Right lobe of liver (tissue), 6 donors: ENCODE results near the gene PRDM13. TPM values are rescaled to one million over a fixed set of nuclear protein-coding genes. Genes with fewer than 3 reads are reported as not detected.
A peak's percentile ranks its signal among the peaks of the same experiment; 100 is the strongest.

ENCODE experiments used
- ATAC-seq, 4 donors: fragments of 200-7000 bp; cut with Tn5 transposase; one replicate each; pipeline ENCODE4 v1.9.1; 2020; ENCODE audit warnings: mild to moderate bottlenecking in 4 of 4, moderate library complexity in 4 of 4
- DNase-seq, 3 donors: peaks; one replicate each; pipeline ENCODE4 v3.0.0-alpha.2; 2020
- H3K27ac ChIP-seq, 3 donors: fragments of 200-600 bp; one replicate each; pipeline ENCODE4 v1.8.0; 2022
- H3K27me3 ChIP-seq, 2 donors: fragments of 200-600 bp; one replicate each; pipeline ENCODE4 v1.8.0; 2022
- H3K36me3 ChIP-seq, 4 donors: fragments of 200-600 bp; sonication (generic) in 1 of 4; one replicate each; pipeline versions ENCODE4 v1.5.1 to v1.8.0; 2017 to 2022; ENCODE audit warnings: control low read depth in 1 of 4
- H3K4me1 ChIP-seq, 4 donors: fragments of 200-600 bp; sonication (generic) in 1 of 4; one replicate each; pipeline versions ENCODE4 v1.5.1 to v1.8.0; 2017 to 2022; ENCODE audit warnings: control low read depth in 1 of 4
- H3K4me3 ChIP-seq, 3 donors: fragments of 200-600 bp; one replicate each; pipeline ENCODE4 v1.8.0; 2022
- H3K9me3 ChIP-seq, 4 donors: fragments of 200-600 bp; sonication (generic) in 1 of 4; one replicate each; pipeline versions ENCODE4 v1.5.1 to v1.8.0; 2017 to 2022; ENCODE audit warnings: control low read depth in 1 of 4
- POLR2A ChIP-seq: fragments of 450-650 bp; IDR thresholded peaks from one replicate; pipeline ENCODE4 v1.6.1; 2017; ENCODE audit warnings: antibody characterized with exemption, mild to moderate bottlenecking
- WGBS: methylation state at CpG from one replicate; pipeline ENCODE4 v1.1.6; 2018; ENCODE audit warnings: low coverage, low lambda C conversion rate; ENCODE audit not compliant: insufficient coverage; ENCODE audit errors: missing lambda C conversion rate; 5-methylcytosine and 5-hydroxymethylcytosine counted together
- intact Hi-C, 2 donors: fragments of 100-400 bp; cut with DNase I; formaldehyde crosslinking; loops; one replicate each; pipeline versions ENCODE4 v1.11.2 to v1.14.1; 2022
- total RNA-seq, 6 experiments: library from RNA; depleted of rRNA in 2 of 6; stranded (reverse); fragments of >200 nt in 2 of 6; fragmentation: NEBNext Ultra II Directional in 3 of 6; extraction: Animal tissue kit (Norgen Biotek cat#: 25700) in 3 of 6; gene quantifications; one replicate each; pipeline versions ENCODE4 v1.1.0 to v1.2.4, GENCODE V29; 2016 to 2023
- TF ChIP-seq, protein P1 (sequence below), 4 donors: fragments of 200-600 bp in 3 of 4; fragments of 450-650 bp in 1 of 4; IDR thresholded peaks; one replicate each; pipeline versions ENCODE4 v1.5.1 to v1.8.0; 2016 to 2022; ENCODE audit warnings: antibody characterized with exemption in 4 of 4, mild to moderate bottlenecking in 2 of 4
- donor health status: DM: no; HTN: yes; CAD: no.
- donor health status: DM: no; HTN: no; CAD: no.
- donor health status: DM: no; HTN: no; CAD: no.
- donor health status: DM: no; HTN: yes; CAD: no.
- donor health status: DM: no; HTN: yes; CAD: no.

PRDM13 gene
- total RNA-seq, 6 experiments from 2014 or later: not detected

- no CpG with 5 or more reads among the region's 37 CpGs for WGBS
- Histone ChIP-seq H3K36me3 (no peaks in the 10 kb centered on the region), H3K27ac (no peak overlapping the region), H3K9me3 (no peaks in the 10 kb centered on the region), H3K4me3 (peak overlapping the region; percentile 22 to 37 (median 35)), H3K27me3 (peaks cover 25 to 39% of the 10 kb centered on the region in 2 donors), H3K4me1 (peaks cover 0 to 20% (median 2%) of the 10 kb centered on the region in 4 donors)
- DNase-seq (peak in 1 of 3 donors; percentile 62), ATAC-seq (peak; percentile 74 to 86 (median 80))
- TF ChIP-seq, protein P1, sequence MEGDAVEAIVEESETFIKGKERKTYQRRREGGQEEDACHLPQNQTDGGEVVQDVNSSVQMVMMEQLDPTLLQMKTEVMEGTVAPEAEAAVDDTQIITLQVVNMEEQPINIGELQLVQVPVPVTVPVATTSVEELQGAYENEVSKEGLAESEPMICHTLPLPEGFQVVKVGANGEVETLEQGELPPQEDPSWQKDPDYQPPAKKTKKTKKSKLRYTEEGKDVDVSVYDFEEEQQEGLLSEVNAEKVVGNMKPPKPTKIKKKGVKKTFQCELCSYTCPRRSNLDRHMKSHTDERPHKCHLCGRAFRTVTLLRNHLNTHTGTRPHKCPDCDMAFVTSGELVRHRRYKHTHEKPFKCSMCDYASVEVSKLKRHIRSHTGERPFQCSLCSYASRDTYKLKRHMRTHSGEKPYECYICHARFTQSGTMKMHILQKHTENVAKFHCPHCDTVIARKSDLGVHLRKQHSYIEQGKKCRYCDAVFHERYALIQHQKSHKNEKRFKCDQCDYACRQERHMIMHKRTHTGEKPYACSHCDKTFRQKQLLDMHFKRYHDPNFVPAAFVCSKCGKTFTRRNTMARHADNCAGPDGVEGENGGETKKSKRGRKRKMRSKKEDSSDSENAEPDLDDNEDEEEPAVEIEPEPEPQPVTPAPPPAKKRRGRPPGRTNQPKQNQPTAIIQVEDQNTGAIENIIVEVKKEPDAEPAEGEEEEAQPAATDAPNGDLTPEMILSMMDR (IDR thresholded peaks at IDR 0.05): peak; percentile 9 to 45 (median 30)
- no peak for TF ChIP-seq POLR2A
- intact Hi-C loops: no loop called here
Observed at GRCh38 chr6:99613409-99613704, 6.7 kb downstream of the PRDM13 start.

- Histone ChIP-seq H3K27me3 (peaks cover 25 to 38% of the 10 kb centered on the region in 2 donors), H3K36me3 (no peaks in the 10 kb centered on the region), H3K4me1 (peaks cover 0 to 20% (median 2%) of the 10 kb centered on the region in 4 donors), H3K9me3 (no peaks in the 10 kb centered on the region), H3K27ac (no peak overlapping the region), H3K4me3 (peak overlapping the region; percentile 22 to 37 (median 35))
- TF ChIP-seq, protein P1 (IDR thresholded peaks at IDR 0.05): no peak
- TF ChIP-seq POLR2A: no peak
- WGBS: 3% methylated on average over 7 of the region's 82 CpGs
- no peak for DNase-seq
- peak; percentile 50 to 56 (median 52) for ATAC-seq
- intact Hi-C loops: no loop called here
Observed at GRCh38 chr6:99613705-99614429, 7.2 kb downstream of the PRDM13 start.

- no peaks in the 10 kb centered on the region for H3K36me3 ChIP-seq
- H3K27me3 ChIP-seq: peaks cover 29 to 43% of the 10 kb centered on the region in 2 donors
- WGBS: 5% methylated on average over 29 of the region's 55 CpGs
- ATAC-seq: peak in 3 of 4 donors; percentile 12 to 26 (median 20)
- intact Hi-C loops: no loop called here
- H3K4me3 ChIP-seq: peak overlapping the region; percentile 22 to 37 (median 35)
- H3K9me3 ChIP-seq: no peaks in the 10 kb centered on the region
- no peak for DNase-seq
- peaks cover 0 to 20% (median 2%) of the 10 kb centered on the region in 4 donors for H3K4me1 ChIP-seq
- H3K27ac ChIP-seq: no peak overlapping the region
- TF ChIP-seq, protein P1 (IDR thresholded peaks at IDR 0.05): no peak
- no peak for TF ChIP-seq POLR2A
Observed at GRCh38 chr6:99614430-99615186, 8.0 kb downstream of the PRDM13 start.

GRCh38 chr6:99617131-99617530 is 10.5 kb downstream of the PRDM13 start:
- DNase-seq (no peak), ATAC-seq (no peak)
- Histone ChIP-seq H3K4me1 (peaks cover 0 to 20% (median 2%) of the 10 kb centered on the region in 4 donors), H3K27me3 (peaks cover 32 to 48% of the 10 kb centered on the region in 2 donors), H3K27ac (no peak overlapping the region), H3K9me3 (no peaks in the 10 kb centered on the region), H3K4me3 (no peak overlapping the region), H3K36me3 (no peaks in the 10 kb centered on the region)
- no peak for TF ChIP-seq POLR2A
- TF ChIP-seq, protein P1 (IDR thresholded peaks at IDR 0.05): no peak
- intact Hi-C loops: no loop called here
- WGBS: 32% methylated on average over 2 of the region's 2 CpGs
